ENCODE results near the gene SND1.

The SND1 gene

GRCh38 chr7:127913686-127914085 lies 261.7 kb downstream of the SND1 start:
- Histone ChIP-seq H3K27me3 (replicated peaks; ENCODE audit: insufficient read depth, low read length) (no peaks in the 10 kb centered on the region), H3K79me2 (ENCODE audit: low read length) (peaks cover 90% of the 10 kb centered on the region), H2AFZ (ENCODE audit: low read length) (no peak overlapping the region), H3K27ac (ENCODE audit: low read length) (no peak overlapping the region), H4K20me1 (ENCODE audit: insufficient read depth, low read length) (no peaks in the 10 kb centered on the region), H3K4me2 (ENCODE audit: low read depth, low read length) (no peak overlapping the region), H3K9me3 (replicated peaks; ENCODE audit: insufficient read depth, low read length) (no peaks in the 10 kb centered on the region), H3K9ac (ENCODE audit: low read length) (no peak overlapping the region), H3F3A (ENCODE audit: insufficient read depth, low read length) (no peaks in the 10 kb centered on the region), H3K36me3 (replicated peaks; ENCODE audit: insufficient read depth, low read length) (0 out of 2 replicates have a peak, but pooled peaks cover 10% of the 10 kb centered on the region), H3K4me1 (ENCODE audit: low read length) (peaks cover 8% of the 10 kb centered on the region; the same call in 1 of the 2 replicates), H3K9me2 (replicated peaks; ENCODE audit: insufficient read depth, low read length) (no peaks in the 10 kb centered on the region), H3K4me3 (ENCODE audit: low read length) (no peak overlapping the region)
- DNase-seq: no peak
- TF ChIP-seq EZH2 (optimal IDR thresholded peaks at IDR 0.05; ENCODE audit: low read depth, low read length): no peak
- TF ChIP-seq, protein P1, sequence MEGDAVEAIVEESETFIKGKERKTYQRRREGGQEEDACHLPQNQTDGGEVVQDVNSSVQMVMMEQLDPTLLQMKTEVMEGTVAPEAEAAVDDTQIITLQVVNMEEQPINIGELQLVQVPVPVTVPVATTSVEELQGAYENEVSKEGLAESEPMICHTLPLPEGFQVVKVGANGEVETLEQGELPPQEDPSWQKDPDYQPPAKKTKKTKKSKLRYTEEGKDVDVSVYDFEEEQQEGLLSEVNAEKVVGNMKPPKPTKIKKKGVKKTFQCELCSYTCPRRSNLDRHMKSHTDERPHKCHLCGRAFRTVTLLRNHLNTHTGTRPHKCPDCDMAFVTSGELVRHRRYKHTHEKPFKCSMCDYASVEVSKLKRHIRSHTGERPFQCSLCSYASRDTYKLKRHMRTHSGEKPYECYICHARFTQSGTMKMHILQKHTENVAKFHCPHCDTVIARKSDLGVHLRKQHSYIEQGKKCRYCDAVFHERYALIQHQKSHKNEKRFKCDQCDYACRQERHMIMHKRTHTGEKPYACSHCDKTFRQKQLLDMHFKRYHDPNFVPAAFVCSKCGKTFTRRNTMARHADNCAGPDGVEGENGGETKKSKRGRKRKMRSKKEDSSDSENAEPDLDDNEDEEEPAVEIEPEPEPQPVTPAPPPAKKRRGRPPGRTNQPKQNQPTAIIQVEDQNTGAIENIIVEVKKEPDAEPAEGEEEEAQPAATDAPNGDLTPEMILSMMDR (IDR thresholded peaks at IDR 0.05; ENCODE audit: low read length): no peak

- Histone ChIP-seq H3K4me3 (ENCODE audit: low read length) (no peak overlapping the region), H3K9ac (ENCODE audit: low read length) (no peak overlapping the region), H3K4me2 (ENCODE audit: low read depth, low read length) (no peak overlapping the region), H3K4me1 (ENCODE audit: low read length) (peaks cover 8% of the 10 kb centered on the region; the same call in 1 of the 2 replicates), H3K9me2 (replicated peaks; ENCODE audit: insufficient read depth, low read length) (no peaks in the 10 kb centered on the region), H3K27ac (ENCODE audit: low read length) (no peak overlapping the region), H3F3A (ENCODE audit: insufficient read depth, low read length) (no peaks in the 10 kb centered on the region), H4K20me1 (ENCODE audit: insufficient read depth, low read length) (no peaks in the 10 kb centered on the region), H3K36me3 (replicated peaks; ENCODE audit: insufficient read depth, low read length) (0 out of 2 replicates have a peak, but pooled peaks cover 6% of the 10 kb centered on the region), H2AFZ (ENCODE audit: low read length) (no peak overlapping the region), H3K79me2 (ENCODE audit: low read length) (peaks cover 89% of the 10 kb centered on the region), H3K27me3 (replicated peaks; ENCODE audit: insufficient read depth, low read length) (no peaks in the 10 kb centered on the region), H3K9me3 (replicated peaks; ENCODE audit: insufficient read depth, low read length) (no peaks in the 10 kb centered on the region)
- no peak for DNase-seq
- TF ChIP-seq, protein P1 (IDR thresholded peaks at IDR 0.05; ENCODE audit: low read length): no peak
- TF ChIP-seq EZH2 (optimal IDR thresholded peaks at IDR 0.05; ENCODE audit: low read depth, low read length) (no peak), EZH2phosphoT487 (IDR thresholded peaks at IDR 0.05; ENCODE audit: low read length) (no peak)
These were observed 262.7 kb downstream of the SND1 start for GRCh38 chr7:127914693-127915092.

DNA sequence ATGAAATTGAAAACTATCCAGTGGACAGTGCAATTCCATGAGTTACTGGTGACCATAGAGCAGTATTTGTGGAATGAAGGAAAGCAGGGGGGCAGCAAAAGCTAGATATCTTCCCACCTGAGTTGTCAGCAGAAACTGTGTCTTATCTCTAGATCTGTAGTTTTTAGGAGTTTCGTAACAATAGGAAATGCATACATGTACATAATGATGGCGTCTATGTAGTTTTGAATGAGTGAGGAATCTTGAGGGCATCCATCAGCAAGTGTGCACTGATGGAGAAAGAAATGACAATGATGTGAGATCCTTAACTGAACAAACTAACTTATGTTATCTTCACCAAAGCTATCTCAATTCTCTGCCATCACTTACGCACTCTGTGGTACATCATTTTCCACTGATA lies 264.7 kb downstream of the SND1 start:
- no peak overlapping the region for H3K4me3 ChIP-seq (ENCODE audit: low read length)
- H3K79me2 ChIP-seq (ENCODE audit: low read length): peaks cover 95% of the 10 kb centered on the region
- TF ChIP-seq, protein P1 (IDR thresholded peaks at IDR 0.05; ENCODE audit: low read length): no peak
- TF ChIP-seq EZH2 (optimal IDR thresholded peaks at IDR 0.05; ENCODE audit: low read depth, low read length) (no peak), EZH2phosphoT487 (IDR thresholded peaks at IDR 0.05; ENCODE audit: low read length) (no peak)
- H3K9me3 ChIP-seq (replicated peaks; ENCODE audit: insufficient read depth, low read length): no peaks in the 10 kb centered on the region
- H3K4me1 ChIP-seq (ENCODE audit: low read length): peaks cover 13% of the 10 kb centered on the region; the same call in 1 of the 2 replicates
- H3K27ac ChIP-seq (ENCODE audit: low read length): no peak overlapping the region
- H4K20me1 ChIP-seq (ENCODE audit: insufficient read depth, low read length): no peaks in the 10 kb centered on the region
- no peak for DNase-seq
- H3K9me2 ChIP-seq (replicated peaks; ENCODE audit: insufficient read depth, low read length): no peaks in the 10 kb centered on the region
- H3K4me2 ChIP-seq (ENCODE audit: low read depth, low read length): no peak overlapping the region
- no peaks in the 10 kb centered on the region for H3F3A ChIP-seq (ENCODE audit: insufficient read depth, low read length)
- H3K36me3 ChIP-seq (replicated peaks; ENCODE audit: insufficient read depth, low read length): no peaks in the 10 kb centered on the region
- no peaks in the 10 kb centered on the region for H3K27me3 ChIP-seq (replicated peaks; ENCODE audit: insufficient read depth, low read length)
- H2AFZ ChIP-seq (ENCODE audit: low read length): no peak overlapping the region
- no peak overlapping the region for H3K9ac ChIP-seq (ENCODE audit: low read length)

Data from MM.1S (cell line).